Liver (tissue), 9 donors: ENCODE data around the gene DPYD. TPM values are rescaled to one million over a fixed set of nuclear protein-coding genes. Genes with fewer than 3 reads are reported as not detected.

ENCODE experiments used
- DNase-seq: peaks from one replicate; pipeline ENCODE4 v3.0.0-alpha.2; 2017; ENCODE audit warnings: low spot score
- H3K27ac ChIP-seq, 2 donors: one replicate each; pipeline ENCODE4 v1.7.0; 2013; ENCODE audit warnings: inconsistent platforms in 2 of 2, low read length in 2 of 2, control low read depth in 1 of 2, low read depth in 1 of 2, mild to moderate bottlenecking in 1 of 2
- H3K27me3 ChIP-seq, 4 donors: one replicate each; pipeline versions ENCODE4 v1.6.1 to v1.7.0; 2013; ENCODE audit warnings: low read length in 3 of 4, inconsistent platforms in 1 of 4, mild to moderate bottlenecking in 1 of 4, moderate library complexity in 1 of 4; ENCODE audit not compliant: control insufficient read depth in 4 of 4, insufficient read depth in 4 of 4
- H3K36me3 ChIP-seq, 4 donors: one replicate each; pipeline versions ENCODE4 v1.6.1 to v1.7.0; 2013; ENCODE audit warnings: low read length in 3 of 4, mild to moderate bottlenecking in 3 of 4, low read depth in 1 of 4, moderate library complexity in 1 of 4; ENCODE audit not compliant: control insufficient read depth in 4 of 4, insufficient read depth in 3 of 4
- H3K4me1 ChIP-seq, 4 donors: one replicate each; pipeline versions ENCODE4 v1.6.1 to v1.7.0; 2013; ENCODE audit warnings: low read length in 3 of 4, mild to moderate bottlenecking in 3 of 4, moderate library complexity in 1 of 4; ENCODE audit not compliant: control insufficient read depth in 4 of 4, insufficient read depth in 4 of 4
- H3K4me3 ChIP-seq, 3 donors: one replicate each; pipeline versions ENCODE4 v1.6.1 to v1.7.0; 2013; ENCODE audit warnings: low read length in 3 of 3, control low read depth in 1 of 3, low read depth in 1 of 3, mild to moderate bottlenecking in 1 of 3
- H3K9ac ChIP-seq, 2 donors: one replicate each; pipeline ENCODE4 v1.7.0; 2013; ENCODE audit warnings: low read length in 2 of 2, mild to moderate bottlenecking in 2 of 2, moderate library complexity in 2 of 2, control low read depth in 1 of 2, low read depth in 1 of 2
- H3K9me3 ChIP-seq, 4 donors: one replicate each; pipeline versions ENCODE4 v1.6.1 to v1.7.0; 2013; ENCODE audit warnings: low read length in 3 of 4; ENCODE audit not compliant: control insufficient read depth in 4 of 4
- ATF3 ChIP-seq: IDR thresholded peaks from 2 replicates; pipeline ENCODE4 v1.6.1; 2016; ENCODE audit warnings: antibody characterized with exemption
- CTCF ChIP-seq: fragments of 150-350 bp; IDR thresholded peaks from 2 replicates; pipeline ENCODE4 v1.5.1; 2017; ENCODE audit warnings: improper control_type of control experiment, low read depth, low read length; ENCODE audit not compliant: missing input control
- EGR1 ChIP-seq, 2 donors: IDR thresholded peaks; 2 replicates each; pipeline ENCODE4 v1.6.1; 2016 to 2018; ENCODE audit warnings: antibody characterized with exemption in 2 of 2, low read depth in 2 of 2
- FOXA1 ChIP-seq: IDR thresholded peaks from 2 replicates; pipeline ENCODE4 v1.6.1; 2016; ENCODE audit warnings: antibody characterized with exemption
- FOXA2 ChIP-seq: IDR thresholded peaks from 2 replicates; pipeline ENCODE4 v1.6.1; 2016; ENCODE audit warnings: antibody characterized with exemption
- GABPA ChIP-seq, 2 donors: IDR thresholded peaks in 1 of 2; conservative IDR thresholded peaks in 1 of 2; 2 replicates each; pipeline ENCODE4 v1.6.1; 2016; ENCODE audit warnings: antibody characterized with exemption in 2 of 2, mild to moderate bottlenecking in 1 of 2, moderate library complexity in 1 of 2
- HNF4A ChIP-seq, 2 donors: conservative IDR thresholded peaks; 2 replicates each; pipeline ENCODE4 v1.6.1; 2016; ENCODE audit warnings: antibody characterized with exemption in 2 of 2, mild to moderate bottlenecking in 2 of 2
- HNF4G ChIP-seq: IDR thresholded peaks from 2 replicates; pipeline ENCODE4 v1.6.1; 2016; ENCODE audit warnings: antibody characterized with exemption
- JUND ChIP-seq, 2 donors: IDR thresholded peaks; 2 replicates each; pipeline ENCODE4 v1.6.1; 2016; ENCODE audit warnings: antibody characterized with exemption in 2 of 2
- MAX ChIP-seq: IDR thresholded peaks from 2 replicates; pipeline ENCODE4 v1.6.1; 2016; ENCODE audit warnings: antibody characterized with exemption
- NR2F2 ChIP-seq: IDR thresholded peaks from 2 replicates; pipeline ENCODE4 v1.6.1; 2016; ENCODE audit warnings: antibody characterized with exemption
- RAD21 ChIP-seq, 2 donors: IDR thresholded peaks; 2 replicates each; pipeline ENCODE4 v1.6.1; 2016; ENCODE audit warnings: antibody characterized with exemption in 2 of 2, mild to moderate bottlenecking in 2 of 2
- REST ChIP-seq: IDR thresholded peaks from 2 replicates; pipeline ENCODE4 v1.6.1; 2016; ENCODE audit warnings: antibody characterized with exemption, mild to moderate bottlenecking
- RXRA ChIP-seq, 2 donors: IDR thresholded peaks; 2 replicates each; pipeline ENCODE4 v1.6.1; 2017 to 2018; ENCODE audit warnings: antibody characterized with exemption in 2 of 2, mild to moderate bottlenecking in 1 of 2
- SP1 ChIP-seq: IDR thresholded peaks from 2 replicates; pipeline ENCODE4 v1.6.1; 2018; ENCODE audit warnings: antibody characterized with exemption, mild to moderate bottlenecking
- TAF1 ChIP-seq: conservative IDR thresholded peaks from 2 replicates; pipeline ENCODE4 v1.6.1; 2016; ENCODE audit warnings: antibody characterized with exemption, mild to moderate bottlenecking
- YY1 ChIP-seq: IDR thresholded peaks from 2 replicates; pipeline ENCODE4 v1.6.1; 2016; ENCODE audit warnings: antibody characterized with exemption, mild to moderate bottlenecking
- ZBTB33 ChIP-seq: IDR thresholded peaks from 2 replicates; pipeline ENCODE4 v1.6.1; 2016; ENCODE audit warnings: antibody characterized with exemption
- WGBS: extraction: QIAGEN DNeasy Blood & Tissue Kit; methylation state at CpG from one replicate; pipeline ENCODE4 v1.1.7; 2013; 5-methylcytosine and 5-hydroxymethylcytosine counted together
- polyA plus RNA-seq, 2 donors: library from polyadenylated mRNA; stranded (reverse) in 1 of 2; unstranded in 1 of 2; fragments of 200-250 nt in 1 of 2; fragments of >200 nt in 1 of 2; fragmentation: Nextera tagmentation in 1 of 2; extraction: Ambion mirVana in 1 of 2; gene quantifications; one replicate each; pipeline versions ENCODE4 v1.2.1 to v1.2.3, GENCODE V29; 2013 to 2015
- total RNA-seq, 2 donors: library from RNA; depleted of rRNA; stranded (reverse); fragments of >200 nt; gene quantifications; one replicate each; pipeline ENCODE4 v1.2.3, GENCODE V29; 2014
- donor health status: healthy.
- donor health status: healthy.
- donor health status: healthy.
- donor health status: healthy.
- donor health status: healthy.

DPYD gene
- total and polyA plus RNA-seq, 4 donors = 16.2 to 142 (median 47.0) TPM

- Histone ChIP-seq H3K9ac (no peak overlapping the region), H3K4me3 (no peak overlapping the region), H3K27ac (no peak overlapping the region), H3K36me3 (no peaks in the 10 kb centered on the region), H3K27me3 (no peaks in the 10 kb centered on the region), H3K4me1 (no peaks in the 10 kb centered on the region), H3K9me3 (no peaks in the 10 kb centered on the region)
- DNase-seq = no peak
- no peak for TF ChIP-seq CTCF
- TF ChIP-seq HNF4A (conservative IDR thresholded peaks at IDR 0.05) = no peak
- TF ChIP-seq NR2F2 = no peak
- TF ChIP-seq FOXA2 = no peak
- TF ChIP-seq YY1 = no peak
- no peak for TF ChIP-seq ATF3
- TF ChIP-seq SP1 = no peak
- no peak for TF ChIP-seq ZBTB33
- no peak for TF ChIP-seq TAF1
- TF ChIP-seq JUND (IDR thresholded peaks at IDR 0.05) = no peak
- no peak for TF ChIP-seq EGR1 (IDR thresholded peaks at IDR 0.05; ENCODE audit: low read depth in 2 of 2)
- TF ChIP-seq RXRA (IDR thresholded peaks at IDR 0.05) = no peak
- TF ChIP-seq GABPA (IDR thresholded peaks at IDR 0.05 in 1 of 2, conservative IDR thresholded peaks at IDR 0.05 in 1 of 2) = no peak
- TF ChIP-seq FOXA1 = no peak
- no peak for TF ChIP-seq HNF4G
- TF ChIP-seq REST = no peak
- TF ChIP-seq MAX = no peak
- TF ChIP-seq RAD21 (IDR thresholded peaks at IDR 0.05) = no peak
- 96% methylated on average over 1 of the region's 1 CpG for WGBS
Measured at GRCh38 chr1:97814121-97814520, 106.7 kb downstream of the DPYD start.

- Histone ChIP-seq H3K4me3 (no peak overlapping the region), H3K4me1 (peaks cover 0 to 7% (median 2%) of the 10 kb centered on the region in 4 donors), H3K9me3 (no peaks in the 10 kb centered on the region), H3K27ac (no peak overlapping the region), H3K27me3 (no peaks in the 10 kb centered on the region), H3K9ac (no peak overlapping the region), H3K36me3 (no peaks in the 10 kb centered on the region)
- DNase-seq = no peak
- TF ChIP-seq EGR1 (IDR thresholded peaks at IDR 0.05; ENCODE audit: low read depth in 2 of 2) = no peak
- no peak for TF ChIP-seq GABPA (IDR thresholded peaks at IDR 0.05 in 1 of 2, conservative IDR thresholded peaks at IDR 0.05 in 1 of 2)
- no peak for TF ChIP-seq FOXA2
- no peak for TF ChIP-seq YY1
- no peak for TF ChIP-seq HNF4A (conservative IDR thresholded peaks at IDR 0.05)
- TF ChIP-seq RXRA (IDR thresholded peaks at IDR 0.05) = no peak
- no peak for TF ChIP-seq REST
- TF ChIP-seq NR2F2 = no peak
- TF ChIP-seq ZBTB33 = no peak
- TF ChIP-seq JUND (IDR thresholded peaks at IDR 0.05) = no peak
- no peak for TF ChIP-seq FOXA1
- no peak for TF ChIP-seq MAX
Measured at GRCh38 chr1:97812076-97812475, 108.8 kb downstream of the DPYD start.
